Activated naive CD8-positive, alpha-beta T cell treated with anti-CD3 and anti-CD28 coated beads, Interleukin-2, amount 50 U/mL, for 16 hours (primary cell): ENCODE data around the gene VWA5A.
A peak's percentile ranks its signal among the peaks of the same experiment; 100 is the strongest.

Experiments used
- DNase-seq: peaks from one replicate; pipeline ENCODE4 v3.0.0-alpha.2; 2020; ENCODE audit warnings: low read depth, low spot score

VWA5A gene

GRCh38 chr11:124114942-124115781 is at the start of gene VWA5A:
Gene VWA5A, plus strand, starts transcription at chr11:124115450. Its CDS starts 2,062 bp downstream, at chr11:124117512.
- peak; percentile 39 for DNase-seq

GRCh38 chr11:124068601-124069110 is 46.6 kb upstream of the VWA5A start:
- DNase-seq: no peak

GRCh38 chr11:124069429-124070401 is 45.5 kb upstream of the VWA5A start:
- DNase-seq: no peak

GRCh38 chr11:124070915-124071622 is 44.2 kb upstream of the VWA5A start:
- peak; percentile 40 for DNase-seq

- no peak for DNase-seq
Measured at GRCh38 chr11:124071623-124071948, 43.7 kb upstream of the VWA5A start.

GRCh38 chr11:124072147-124072546 is 43.1 kb upstream of the VWA5A start:
- DNase-seq: no peak

GRCh38 chr11:124074554-124074953 is 40.7 kb upstream of the VWA5A start:
- no peak for DNase-seq

GRCh38 chr11:124075492-124075840 is 39.8 kb upstream of the VWA5A start:
- DNase-seq: no peak

GRCh38 chr11:124075841-124076651 is 39.2 kb upstream of the VWA5A start:
- DNase-seq: no peak

- no peak for DNase-seq
Measured at GRCh38 chr11:124077266-124077665, 38.0 kb upstream of the VWA5A start.

GRCh38 chr11:124078591-124078990 is 36.7 kb upstream of the VWA5A start:
- no peak for DNase-seq

- DNase-seq: no peak
Measured at GRCh38 chr11:124079631-124080326, 35.5 kb upstream of the VWA5A start.

- DNase-seq: no peak
Measured at GRCh38 chr11:124080327-124081001, 34.8 kb upstream of the VWA5A start.

GRCh38 chr11:124081483-124081882 is 33.8 kb upstream of the VWA5A start:
- DNase-seq: no peak

- no peak for DNase-seq
Measured at GRCh38 chr11:124082371-124082770, 32.9 kb upstream of the VWA5A start.

- DNase-seq: no peak
Measured at GRCh38 chr11:124085583-124085982, 29.7 kb upstream of the VWA5A start.

GRCh38 chr11:124085997-124086846 is 29.0 kb upstream of the VWA5A start:
- DNase-seq: no peak

GRCh38 chr11:124090996-124091395 is 24.3 kb upstream of the VWA5A start:
- DNase-seq: no peak

- DNase-seq: no peak
Measured at GRCh38 chr11:124093330-124093729, 21.9 kb upstream of the VWA5A start.
